H9 (cell line): Measurements from ENCODE around the gene CLINT1. TPM values are rescaled to one million over a fixed set of nuclear protein-coding genes. Genes with fewer than 3 reads are reported as not detected.

Source experiments
- DNase-seq: peaks from one replicate; pipeline ENCODE4 v3.0.0-alpha.2; 2017
- H2AFZ ChIP-seq: one replicate; pipeline ENCODE4 v1.6.1; 2013; ENCODE audit warnings: mild to moderate bottlenecking, low read length, control low read depth, moderate library complexity
- H2AK5ac ChIP-seq: 2 replicates; pipeline ENCODE4 v1.6.1; 2013; ENCODE audit warnings: low read length, control low read depth, mixed read lengths; ENCODE audit not compliant: insufficient read length
- H2BK120ac ChIP-seq: one replicate; pipeline ENCODE4 v1.6.1; 2013; ENCODE audit warnings: low read depth, mild to moderate bottlenecking, low read length, control low read depth, inconsistent platforms; ENCODE audit not compliant: poor library complexity, severe bottlenecking
- H2BK12ac ChIP-seq: 2 replicates; pipeline ENCODE4 v1.6.1; 2013; ENCODE audit warnings: low read length, control low read depth, mixed read lengths, low read depth; ENCODE audit not compliant: insufficient read length
- H2BK15ac ChIP-seq: 2 replicates; pipeline ENCODE4 v1.6.1; 2013; ENCODE audit warnings: low read depth, low read length, control low read depth
- H2BK20ac ChIP-seq: one replicate; pipeline ENCODE4 v1.6.1; 2013; ENCODE audit warnings: low read depth, mild to moderate bottlenecking, low read length, control low read depth, inconsistent platforms; ENCODE audit not compliant: poor library complexity, severe bottlenecking
- H2BK5ac ChIP-seq: 2 replicates; pipeline ENCODE4 v1.6.1; 2013; ENCODE audit warnings: low read length, control low read depth, mixed read lengths; ENCODE audit not compliant: insufficient read length
- H3K14ac ChIP-seq: 2 replicates; pipeline ENCODE4 v1.6.1; 2013; ENCODE audit warnings: low read length, control low read depth; ENCODE audit not compliant: insufficient read depth
- H3K18ac ChIP-seq: 2 replicates; pipeline ENCODE4 v1.6.1; 2013; ENCODE audit warnings: low read depth, mild to moderate bottlenecking, mixed read lengths, low read length, control low read depth; ENCODE audit not compliant: insufficient read length
- H3K23ac ChIP-seq: 2 replicates; pipeline ENCODE4 v1.6.1; 2013; ENCODE audit warnings: low read length, control low read depth, mixed read lengths, low read depth; ENCODE audit not compliant: insufficient read length
- H3K23me2 ChIP-seq: 2 replicates; pipeline ENCODE4 v1.6.1; 2013; ENCODE audit warnings: low read depth, mild to moderate bottlenecking, mixed read lengths, low read length, control low read depth; ENCODE audit not compliant: insufficient read length, poor library complexity, severe bottlenecking
- H3K27ac ChIP-seq: 2 replicates; pipeline ENCODE4 v1.5.1; 2013; ENCODE audit warnings: low read length, control low read depth, mixed read lengths, low read depth; ENCODE audit not compliant: insufficient read length
- H3K27me3 ChIP-seq: 2 replicates; pipeline ENCODE4 v1.6.1; 2013; ENCODE audit warnings: low read length, control low read depth, inconsistent platforms; ENCODE audit not compliant: insufficient read depth
- H3K4ac ChIP-seq: 2 replicates; pipeline ENCODE4 v1.6.1; 2013; ENCODE audit warnings: low read depth, mild to moderate bottlenecking, control low read depth, inconsistent platforms, low read length, moderate library complexity
- H3K4me1 ChIP-seq: 2 replicates; pipeline ENCODE4 v1.6.1; 2013; ENCODE audit warnings: low read length, control low read depth, inconsistent platforms; ENCODE audit not compliant: insufficient read depth
- H3K4me2 ChIP-seq: 2 replicates; pipeline ENCODE4 v1.6.1; 2013; ENCODE audit warnings: low read length, control low read depth, mixed read lengths; ENCODE audit not compliant: insufficient read length, insufficient read depth
- H3K56ac ChIP-seq: 2 replicates; pipeline ENCODE4 v1.6.1; 2013; ENCODE audit warnings: low read depth, mild to moderate bottlenecking, mixed read lengths, low read length, control low read depth; ENCODE audit not compliant: insufficient read length
- H3K79me1 ChIP-seq: 2 replicates; pipeline ENCODE4 v1.6.1; 2013; ENCODE audit warnings: low read depth, mild to moderate bottlenecking, moderate library complexity, low read length, control low read depth, inconsistent platforms; ENCODE audit not compliant: insufficient read depth, poor library complexity, severe bottlenecking
- H3K79me2 ChIP-seq: 2 replicates; pipeline ENCODE4 v1.6.1; 2013; ENCODE audit warnings: low read length, control low read depth, inconsistent platforms; ENCODE audit not compliant: insufficient read depth
- H3K9ac ChIP-seq: 2 replicates; pipeline ENCODE4 v1.6.1; 2013; ENCODE audit warnings: low read length, control low read depth, mixed read lengths; ENCODE audit not compliant: insufficient read length; ENCODE audit errors: extremely low read depth
- H3K9me3 ChIP-seq: one replicate; pipeline ENCODE4 v1.6.1; 2013; ENCODE audit warnings: low read depth, low read length, inconsistent platforms; ENCODE audit not compliant: control insufficient read depth
- H3T11ph ChIP-seq: one replicate; pipeline ENCODE4 v1.6.1; 2013; ENCODE audit warnings: mild to moderate bottlenecking, low read length, control low read depth, inconsistent platforms
- H4K20me1 ChIP-seq: one replicate; pipeline ENCODE4 v1.6.1; 2013; ENCODE audit not compliant: control insufficient read depth, insufficient read length, insufficient read depth
- H4K5ac ChIP-seq: 2 replicates; pipeline ENCODE4 v1.6.1; 2013; ENCODE audit warnings: low read depth, mild to moderate bottlenecking, mixed read lengths, low read length, control low read depth; ENCODE audit not compliant: insufficient read length
- H4K8ac ChIP-seq: replicated peaks from 2 replicates; pipeline ENCODE4 v1.6.1; 2013; ENCODE audit warnings: low read length, control low read depth, mixed read lengths, low read depth; ENCODE audit not compliant: insufficient read length
- H4K91ac ChIP-seq: 2 replicates; pipeline ENCODE4 v1.6.1; 2013; ENCODE audit warnings: low read depth, mild to moderate bottlenecking, moderate library complexity, mixed read lengths, low read length, control low read depth; ENCODE audit not compliant: insufficient read length
- H3K27ac Mint-ChIP-seq, 3 experiments: 2 replicates in 2 of 3; 3 replicates in 1 of 3; pipeline ENCODE4 v1.8.0; 2020 to 2021; ENCODE audit warnings: mixed read lengths in 3 of 3, mild to moderate bottlenecking in 1 of 3, moderate library complexity in 1 of 3
- H3K27me3 Mint-ChIP-seq: 2 replicates; pipeline ENCODE4 v1.8.0; 2021; ENCODE audit warnings: low read depth, mild to moderate bottlenecking, moderate library complexity, mixed read lengths
- H3K36me3 Mint-ChIP-seq, 3 experiments: 2 replicates in 2 of 3; 3 replicates in 1 of 3; pipeline ENCODE4 v1.8.0; 2020 to 2021; ENCODE audit warnings: low read depth in 3 of 3, mixed read lengths in 3 of 3; ENCODE audit not compliant: insufficient read depth in 1 of 3
- H3K4me1 Mint-ChIP-seq, 2 experiments: 2 replicates each; pipeline ENCODE4 v1.8.0; 2020; ENCODE audit warnings: mixed read lengths in 2 of 2
- H3K4me3 Mint-ChIP-seq, 2 experiments: 2 replicates in 1 of 2; 3 replicates in 1 of 2; pipeline ENCODE4 v1.8.0; 2020 to 2021; ENCODE audit warnings: mild to moderate bottlenecking in 2 of 2, mixed read lengths in 2 of 2, moderate library complexity in 1 of 2
- H3K9me3 Mint-ChIP-seq, 2 experiments: 2 replicates in 1 of 2; 3 replicates in 1 of 2; pipeline ENCODE4 v1.8.0; 2020; ENCODE audit warnings: mild to moderate bottlenecking in 2 of 2, mixed read lengths in 2 of 2, moderate library complexity in 1 of 2
- CTCF ChIP-seq: fragments of 200-600 bp; sonication (generic); conservative IDR thresholded peaks from 3 replicates; pipeline ENCODE4 v1.8.0; 2021; ENCODE audit warnings: antibody characterized with exemption, mild to moderate bottlenecking
- WGBS: extraction: QIAGEN DNeasy Blood & Tissue Kit; methylation state at CpG from one replicate; pipeline ENCODE4 v1.1.7; 2013; ENCODE audit warnings: missing lambda C conversion rate, low lambda C conversion rate, mixed read lengths; ENCODE audit not compliant: insufficient read length; ENCODE audit errors: extremely low coverage; 5-methylcytosine and 5-hydroxymethylcytosine counted together
- total RNA-seq: library from RNA; stranded (reverse); gene quantifications from 2 replicates; pipeline ENCODE4 v1.2.1, GENCODE V29; 2021

Gene CLINT1
- total RNA-seq, 1 experiment from 2014 or later: 79.1 TPM

GRCh38 chr5:157812086-157812485 is 46.9 kb downstream of the CLINT1 start:
- no peak overlapping the region for H2AK5ac ChIP-seq
- H2BK5ac ChIP-seq: no peak overlapping the region
- WGBS: no CpG with 5 or more reads among the region's 2 CpGs
- H3K4me2 ChIP-seq: no peak overlapping the region
- no peak overlapping the region for H3K56ac ChIP-seq
- DNase-seq: no peak
- H2BK20ac ChIP-seq: no peak overlapping the region
- H3K4me3 Mint-ChIP-seq: no peak overlapping the region
- no peaks in the 10 kb centered on the region for H3K9me3 ChIP-seq
- no peak overlapping the region for H3K9ac ChIP-seq
- no peaks in the 10 kb centered on the region for H3K27me3 Mint-ChIP-seq
- H3K4me1 Mint-ChIP-seq: no peaks in the 10 kb centered on the region
- no peak overlapping the region for H3K27ac Mint-ChIP-seq
- no peaks in the 10 kb centered on the region for H3K9me3 Mint-ChIP-seq
- H3K79me2 ChIP-seq: no peaks in the 10 kb centered on the region
- TF ChIP-seq CTCF: no peak
- H3K79me1 ChIP-seq: peaks cover 2% of the 10 kb centered on the region
- no peaks in the 10 kb centered on the region for H3K23me2 ChIP-seq
- no peak overlapping the region for H4K8ac ChIP-seq
- peaks cover 13 to 55% (median 49%) of the 10 kb centered on the region in 3 experiments; a peak in 5 of 7 replicates for H3K36me3 Mint-ChIP-seq
- H3K27me3 ChIP-seq: no peaks in the 10 kb centered on the region
- no peaks in the 10 kb centered on the region for H3K4me1 ChIP-seq
- H4K20me1 ChIP-seq: no peaks in the 10 kb centered on the region
- no peak overlapping the region for H3T11ph ChIP-seq
- H3K23ac ChIP-seq: no peak overlapping the region
- H3K4ac ChIP-seq: no peak overlapping the region
- H3K27ac ChIP-seq: no peak overlapping the region
- no peak overlapping the region for H4K5ac ChIP-seq
- no peak overlapping the region for H2BK15ac ChIP-seq
- no peak overlapping the region for H4K91ac ChIP-seq
- H2BK120ac ChIP-seq: no peak overlapping the region
- H2AFZ ChIP-seq: no peak overlapping the region
- H2BK12ac ChIP-seq: no peak overlapping the region
- H3K18ac ChIP-seq: no peak overlapping the region
- no peak overlapping the region for H3K14ac ChIP-seq
